ENCODE data around the gene HDLBP.

The HDLBP gene

DNA sequence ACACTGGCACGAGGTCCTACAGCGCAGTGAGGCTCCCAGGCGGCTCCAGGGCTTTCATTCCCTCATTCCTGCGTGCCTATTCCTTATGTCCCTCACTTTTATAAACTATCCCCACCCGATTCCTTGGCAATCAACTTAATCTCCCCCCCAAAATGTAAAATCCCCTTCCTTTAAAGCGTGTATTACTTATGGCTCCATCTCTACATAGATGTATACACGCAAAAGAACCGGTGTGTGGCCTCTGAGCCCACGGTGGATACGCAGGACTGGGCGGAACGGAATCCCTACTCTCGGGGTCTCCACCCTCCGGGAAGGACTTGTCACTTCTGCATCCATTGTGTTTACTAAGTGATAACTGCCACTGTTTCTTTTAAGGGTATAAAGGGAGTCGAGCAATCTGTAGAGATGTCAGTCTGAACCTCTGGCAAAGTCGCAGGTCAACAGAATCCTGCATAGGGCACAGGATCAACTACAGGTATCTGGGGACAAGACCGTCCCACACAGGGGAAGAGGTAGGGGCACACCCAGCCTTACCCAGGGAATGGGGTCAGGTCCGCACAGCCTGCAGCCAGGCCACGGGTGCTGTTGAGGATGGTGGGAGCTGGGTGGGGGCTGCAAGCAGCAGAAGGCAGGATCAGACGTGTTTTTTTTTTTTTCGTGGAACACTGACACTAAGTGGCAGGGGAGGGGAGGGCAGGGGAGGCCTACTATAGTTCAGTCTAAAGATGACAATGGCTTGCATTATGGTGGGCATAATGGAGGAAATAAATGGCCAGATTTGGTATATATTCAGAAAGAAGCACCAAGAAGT, 42.1 kb downstream of the HDLBP start:
- no peak for DNase-seq

DNA sequence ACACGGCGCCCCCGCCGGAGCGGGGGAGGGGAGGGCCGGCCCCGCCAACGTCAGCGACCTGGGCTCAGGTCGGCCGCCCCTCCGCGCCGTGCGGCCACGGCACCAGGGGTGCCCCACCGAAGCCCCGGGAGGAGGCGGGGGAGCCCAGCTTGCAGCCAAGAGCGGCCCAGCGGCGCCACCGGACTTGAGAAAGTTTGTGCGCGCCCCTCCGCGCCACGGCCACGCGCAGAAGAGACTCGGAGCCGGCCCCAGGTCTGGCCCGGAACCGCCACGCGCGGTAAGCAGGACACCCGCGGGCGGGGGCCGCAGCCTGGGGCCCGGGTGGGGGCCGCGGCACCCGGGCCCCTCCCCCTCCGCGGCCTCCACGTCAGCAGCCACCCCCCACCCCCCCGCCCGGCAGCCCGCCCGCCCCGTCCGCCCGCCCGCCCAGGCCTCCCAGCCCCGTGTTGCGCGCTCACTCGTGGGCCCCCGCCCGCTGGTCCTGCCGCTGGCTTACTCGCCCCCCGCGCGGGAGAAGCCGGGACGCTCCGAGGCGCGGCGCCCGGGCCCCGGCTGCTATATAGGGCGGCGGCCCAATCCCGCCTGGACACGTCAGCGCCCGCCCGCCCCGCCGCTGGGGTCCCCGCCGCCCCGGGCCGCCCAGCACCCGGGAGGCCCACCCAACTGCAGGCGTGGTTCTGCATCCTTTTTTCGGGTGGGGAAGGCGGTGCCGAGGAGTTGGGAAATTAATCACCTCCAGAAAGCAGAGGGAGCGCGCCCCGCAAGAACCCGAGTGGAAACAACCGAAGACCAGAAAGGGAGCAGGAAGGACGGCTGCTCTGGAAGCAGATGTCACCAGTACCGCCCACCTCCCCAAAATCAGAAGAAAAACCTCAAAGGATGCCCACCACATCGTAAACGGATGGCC, 42.9 kb downstream of the HDLBP start:
- DNase-seq: peak; percentile 14

DNA sequence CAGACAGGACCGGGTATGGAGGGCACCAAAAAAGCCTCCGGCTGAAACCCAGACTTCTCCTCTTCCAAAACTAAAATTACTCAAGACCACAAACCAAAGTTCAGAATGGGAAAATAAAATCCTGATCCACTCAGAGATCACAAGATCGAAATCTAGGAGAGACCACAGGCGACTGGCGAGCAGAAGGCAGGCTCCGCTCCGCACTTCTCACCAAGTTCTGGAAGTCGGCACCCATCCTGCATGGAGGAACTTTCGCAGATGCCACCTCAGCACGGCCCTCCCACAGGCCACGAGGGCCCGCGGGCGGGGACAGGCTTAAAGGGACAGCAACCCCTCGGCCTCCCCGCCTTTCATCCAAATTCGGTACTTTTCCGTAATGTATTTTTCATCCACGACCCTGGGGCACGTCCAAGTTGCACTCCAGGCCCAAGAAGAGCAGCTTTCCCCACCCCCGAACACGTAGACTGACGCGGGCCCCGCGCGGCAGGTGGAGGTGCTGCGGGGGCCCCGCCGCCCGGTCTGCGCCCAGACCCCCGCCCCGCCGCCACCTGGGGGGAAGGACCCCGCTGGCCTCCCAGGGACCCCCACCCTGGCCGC, 43.7 kb downstream of the HDLBP start:
- DNase-seq: peak; percentile 27

DNA sequence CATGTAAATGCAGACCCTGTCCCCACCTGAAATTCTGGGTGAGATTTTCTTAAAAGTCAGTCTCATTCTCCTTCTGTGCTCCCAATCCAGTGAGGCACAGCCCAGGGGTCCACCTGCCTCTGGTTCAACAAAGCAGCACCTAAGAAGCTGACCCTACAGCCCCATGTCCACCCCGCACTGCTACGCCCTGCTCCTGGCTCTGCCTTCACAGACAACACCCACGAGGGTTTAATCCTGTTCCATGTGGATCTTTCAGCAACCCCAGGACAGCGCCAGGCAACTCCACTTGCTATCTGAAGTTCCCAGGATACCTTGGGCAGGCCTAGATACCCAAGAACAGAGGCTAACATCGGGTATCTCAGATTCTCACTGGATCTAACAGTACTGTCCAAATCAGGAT, 44.9 kb downstream of the HDLBP start:
- no peak for DNase-seq

DNA sequence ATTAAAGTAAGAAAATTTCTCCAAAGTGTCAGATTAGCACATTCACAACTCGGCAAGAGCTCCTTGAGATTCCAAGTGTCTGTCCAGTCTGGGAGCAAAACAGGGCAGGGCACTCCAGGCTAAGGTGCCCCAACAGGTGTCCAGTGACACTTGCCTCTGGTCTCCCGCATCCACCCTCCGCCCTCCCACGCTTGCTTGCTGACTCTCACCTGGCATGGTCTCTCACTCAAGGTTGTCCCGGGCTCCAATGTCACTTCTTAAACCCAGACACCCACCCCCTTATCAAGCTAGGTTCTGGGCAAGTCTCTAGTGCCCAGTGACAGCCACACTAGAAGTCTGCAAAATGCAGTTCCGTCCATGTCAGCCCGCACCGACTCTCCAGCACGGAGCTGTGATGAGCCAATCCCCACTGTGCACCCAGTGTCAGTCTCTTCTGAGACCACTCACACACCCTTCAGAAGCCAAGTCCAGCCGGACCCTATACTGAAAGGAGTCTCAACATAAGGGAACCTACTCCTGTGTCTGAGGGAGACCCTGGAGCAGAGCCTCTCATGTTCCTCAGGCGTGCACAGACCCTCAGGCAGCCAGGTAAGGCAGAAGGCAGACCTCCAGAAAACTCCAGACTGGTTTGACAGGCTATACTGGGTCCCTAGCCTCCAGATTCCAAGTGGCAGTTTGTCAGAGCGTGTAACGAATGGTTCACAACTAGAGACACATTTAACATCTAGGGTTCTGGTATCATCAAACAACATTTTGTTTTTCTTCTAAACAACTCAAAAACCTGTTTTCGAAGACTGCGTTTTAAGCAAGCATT, 45.6 kb downstream of the HDLBP start:
- DNase-seq: no peak

DNA sequence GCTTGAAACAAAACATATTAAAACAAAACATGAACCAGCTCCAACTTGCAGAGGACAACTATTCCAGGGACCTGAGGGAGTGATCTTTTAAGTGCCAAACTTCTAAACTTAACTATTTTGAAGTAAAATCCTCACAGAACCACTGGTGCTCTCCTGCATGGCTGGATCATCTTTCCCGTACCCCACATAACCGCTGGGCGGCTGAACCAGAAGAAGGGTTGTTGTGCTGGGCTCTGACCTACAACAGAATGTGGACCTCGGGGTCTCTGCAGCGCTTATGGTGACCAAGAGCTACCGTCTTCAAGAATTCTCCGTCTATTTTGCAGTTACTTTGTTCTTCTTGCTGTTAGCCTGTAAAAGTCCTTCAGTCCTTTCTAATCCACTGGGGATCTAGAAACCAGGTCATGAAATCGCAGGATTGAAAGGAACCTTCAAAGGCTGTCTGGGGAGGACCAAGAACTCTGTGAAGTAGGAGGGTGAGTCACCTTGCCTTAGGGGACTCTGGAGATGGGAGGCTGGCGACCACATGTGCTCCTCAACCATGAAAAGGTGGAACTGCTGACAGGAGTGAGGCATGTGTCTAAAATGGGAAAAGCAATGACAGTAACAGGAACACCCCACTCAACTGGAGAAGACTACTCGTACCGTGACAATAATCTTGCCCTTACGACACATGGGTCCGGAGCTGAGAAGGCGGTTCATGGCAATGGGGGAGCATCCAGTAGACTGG, 46.6 kb downstream of the HDLBP start:
- DNase-seq: no peak

DNA sequence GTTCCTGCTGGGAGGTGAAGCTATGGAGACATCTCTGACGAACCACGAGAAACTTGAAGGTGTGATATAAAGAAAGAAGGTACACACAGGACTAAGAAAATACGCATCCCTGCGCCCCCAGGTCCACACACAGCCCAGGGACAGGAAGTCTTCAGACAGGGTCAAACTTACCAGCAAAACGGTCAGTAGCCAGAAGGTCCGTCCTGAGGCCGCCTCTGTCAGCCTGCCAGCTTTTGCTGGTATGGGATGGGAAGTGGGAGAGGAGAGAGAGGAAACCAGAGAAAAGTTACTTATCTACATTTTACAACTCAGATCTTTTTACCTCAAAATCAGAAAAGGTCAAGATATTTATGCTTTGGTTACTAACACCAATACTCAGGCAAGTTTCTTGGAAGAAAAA, 47.2 kb downstream of the HDLBP start:
- no peak for DNase-seq

DNA sequence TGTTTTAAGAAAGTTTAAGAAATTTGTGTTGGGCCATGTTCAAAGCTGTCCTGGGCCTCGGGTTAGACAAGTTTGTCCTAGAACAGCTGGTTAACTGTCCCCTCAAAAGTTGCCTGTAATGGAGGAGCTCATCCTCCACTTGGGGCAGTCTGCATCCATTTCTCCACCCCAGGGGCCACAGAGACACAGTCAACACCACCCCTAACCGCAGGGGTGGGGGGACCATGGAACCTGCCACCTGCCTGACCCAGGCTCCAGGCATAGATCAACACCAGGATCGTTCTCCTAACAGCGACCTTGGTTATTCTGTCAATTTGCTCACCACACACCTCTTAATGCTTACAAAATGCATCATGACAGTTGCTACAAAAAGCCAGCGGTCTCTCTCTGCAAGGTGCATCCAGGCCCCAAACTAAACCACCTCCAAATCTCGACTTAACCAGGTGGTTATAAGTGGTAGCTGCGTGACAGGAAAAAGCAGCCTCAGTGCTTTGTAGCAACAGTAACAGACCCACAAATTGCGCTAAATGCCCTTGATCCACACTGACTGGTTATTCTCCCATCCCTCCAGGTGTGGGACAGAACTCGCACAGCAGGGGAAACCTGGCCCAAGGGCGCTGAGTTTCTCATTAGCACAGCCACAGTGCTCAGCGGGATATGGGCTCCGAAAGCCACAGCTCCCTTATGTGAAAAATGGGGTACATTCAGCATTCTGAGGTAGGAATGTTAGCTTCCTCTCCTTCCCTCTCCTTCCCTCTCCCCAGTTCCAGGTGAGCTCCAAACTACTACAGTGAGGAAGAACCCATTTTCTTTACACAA, 48.0 kb downstream of the HDLBP start:
- no peak for DNase-seq

DNA sequence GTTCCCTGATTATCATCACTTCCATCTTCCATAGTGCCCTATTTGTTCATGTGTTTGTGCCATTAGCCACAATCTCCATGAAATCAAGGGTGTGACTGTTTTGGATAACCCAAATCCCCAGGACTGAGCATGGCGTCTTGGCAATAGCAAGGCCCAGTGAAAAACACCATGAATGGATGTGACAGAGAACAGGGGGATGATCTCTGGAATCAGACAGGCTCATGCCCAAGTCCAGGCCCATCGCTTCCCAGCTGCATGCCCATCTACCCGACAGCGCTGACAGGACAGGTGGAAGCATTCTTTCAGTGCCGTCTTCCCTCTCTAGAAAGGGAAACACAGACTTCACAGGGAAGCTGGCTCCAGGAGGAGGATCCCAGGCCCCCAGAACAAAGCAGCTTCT, 50.0 kb downstream of the HDLBP start:
- DNase-seq: no peak

DNA sequence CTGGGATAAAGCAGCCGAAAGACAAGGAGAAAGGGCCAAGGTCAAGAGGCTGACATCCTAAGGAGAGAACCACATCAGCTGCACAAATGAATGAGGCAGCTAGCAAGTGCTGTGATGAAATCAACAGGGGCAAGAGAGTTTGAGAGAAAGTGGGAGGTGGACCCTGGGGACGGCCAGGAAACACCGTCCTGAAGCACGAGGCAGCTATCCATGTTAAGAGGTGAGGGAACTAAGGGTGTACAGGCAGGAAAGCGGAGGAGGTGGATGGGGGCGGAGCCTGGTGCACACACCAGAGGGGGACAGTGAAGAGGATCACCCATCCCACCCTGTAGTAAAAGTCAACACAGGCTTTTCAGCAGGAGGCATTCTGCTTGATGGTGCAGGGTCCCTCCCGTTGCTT, 52.4 kb downstream of the HDLBP start:
- no peak for DNase-seq

DNA sequence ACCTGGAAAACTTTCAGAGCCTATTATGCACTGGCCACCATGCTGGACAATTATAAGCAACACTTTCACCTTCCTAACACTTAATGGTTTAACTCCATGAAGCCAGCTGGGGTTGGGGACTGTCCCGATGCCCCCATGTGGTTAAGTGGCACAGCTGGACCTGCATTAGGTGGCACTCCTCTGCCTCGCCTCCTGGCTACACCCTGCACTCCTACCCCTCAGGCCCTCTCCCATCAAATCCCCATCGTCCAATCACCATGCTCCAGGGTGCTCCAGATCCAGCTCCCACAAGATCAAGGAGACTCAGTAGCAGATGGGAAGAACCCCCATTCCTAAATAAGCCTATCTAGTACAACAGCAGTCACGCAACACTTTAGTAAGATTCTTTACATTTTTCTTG, 53.8 kb downstream of the HDLBP start:
- DNase-seq: no peak

DNA sequence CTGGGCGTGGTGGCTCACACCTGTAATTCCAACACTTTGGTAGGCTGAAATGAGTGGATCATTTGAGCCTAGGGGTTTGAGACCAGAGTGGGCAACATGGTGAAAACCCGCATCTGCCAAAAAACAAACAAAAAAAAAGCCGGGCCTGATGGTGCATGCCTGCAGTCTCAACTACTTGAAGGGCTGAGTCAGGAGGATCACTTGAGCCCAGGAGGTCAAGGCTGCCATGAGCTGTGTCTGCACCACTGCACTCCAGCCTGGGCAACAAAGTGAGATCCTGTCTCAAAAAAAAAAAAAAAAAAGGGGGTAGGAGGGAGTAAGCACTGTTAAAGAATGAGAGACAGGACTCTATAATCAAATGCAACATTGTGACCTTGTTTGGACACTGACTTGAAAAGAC, 54.6 kb downstream of the HDLBP start:
- no peak for DNase-seq

DNA sequence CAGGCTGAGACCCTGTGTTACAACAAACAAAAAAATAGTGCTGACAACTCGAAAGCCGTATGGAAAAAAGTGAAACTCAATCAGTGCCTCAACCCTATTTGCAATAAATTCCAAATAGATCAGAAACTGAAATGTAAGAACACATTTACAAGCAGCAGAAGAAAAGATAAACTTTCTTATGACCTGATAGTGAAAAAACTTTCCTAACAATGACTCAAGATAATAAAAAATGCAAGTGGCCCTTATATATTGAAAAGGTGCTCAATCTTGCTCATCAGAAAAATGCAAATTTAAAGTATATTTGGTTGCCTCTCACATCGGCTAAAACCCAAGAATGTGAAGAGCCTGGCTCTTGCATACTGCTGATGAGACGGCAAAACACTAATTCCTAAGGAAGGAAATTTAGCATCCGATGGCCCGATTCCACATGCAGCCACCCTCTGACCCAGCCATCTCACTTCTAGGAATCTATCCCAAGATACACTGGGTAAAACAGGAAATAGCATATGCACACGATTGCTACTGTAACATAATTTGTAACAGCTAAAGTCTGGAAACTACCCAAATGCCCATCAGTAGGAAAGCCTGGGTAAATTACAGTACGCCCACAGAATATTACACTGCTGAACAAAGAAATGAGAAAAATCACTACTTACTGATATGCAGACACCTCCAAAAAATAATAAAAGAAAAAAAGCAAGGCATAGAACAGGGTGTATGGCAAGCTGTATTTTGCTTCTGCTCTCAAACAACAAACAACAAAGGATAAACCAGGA, 56.8 kb downstream of the HDLBP start:
- DNase-seq: no peak

DNA sequence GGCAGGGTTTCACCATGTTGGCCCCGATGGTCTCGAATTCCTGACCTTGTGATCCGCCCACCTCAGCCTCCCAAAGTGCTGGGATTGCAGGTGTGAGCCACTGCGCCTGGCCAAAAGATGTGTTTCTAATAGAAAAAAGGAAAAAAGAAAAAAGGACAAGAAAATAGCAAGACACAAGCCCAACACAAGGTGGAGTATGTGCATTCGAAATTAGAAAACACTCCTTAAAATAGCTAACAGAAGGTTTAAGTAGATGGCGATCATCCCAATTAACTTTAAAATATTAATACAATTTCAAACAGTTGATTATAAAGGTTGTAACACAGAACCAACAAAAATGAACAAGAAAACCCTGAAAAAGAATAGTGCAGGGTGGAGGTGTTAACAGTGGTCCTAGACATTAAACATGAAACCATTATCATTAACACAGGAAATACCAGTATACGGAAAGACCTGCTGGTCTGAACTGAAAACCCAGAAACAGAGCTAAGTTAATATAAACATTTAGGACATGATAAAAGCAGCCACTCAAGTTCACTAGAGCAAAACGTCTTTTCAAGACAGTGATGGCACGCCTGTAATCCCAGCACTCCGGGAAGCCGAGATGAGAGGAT, 57.9 kb downstream of the HDLBP start:
- no peak for DNase-seq

DNA sequence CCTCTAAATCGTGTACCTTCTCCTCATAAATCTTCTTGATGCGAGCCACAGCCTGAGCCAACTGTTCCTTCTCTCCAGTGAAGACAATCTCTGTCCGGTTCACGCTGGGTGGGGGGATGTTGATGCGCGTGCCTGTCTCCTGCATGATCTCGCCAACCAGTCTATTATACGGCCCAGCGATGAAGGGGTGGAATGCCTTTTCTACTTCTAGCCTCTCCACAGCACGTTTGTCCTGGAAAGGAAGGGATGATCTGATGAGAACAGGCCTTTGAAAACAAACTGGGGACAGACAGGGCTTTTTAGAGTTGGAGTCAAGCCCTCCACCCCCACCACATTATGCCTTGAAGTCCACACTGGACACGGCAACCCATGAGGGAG, 59.3 kb downstream of the HDLBP start:
- no peak for DNase-seq

DNA sequence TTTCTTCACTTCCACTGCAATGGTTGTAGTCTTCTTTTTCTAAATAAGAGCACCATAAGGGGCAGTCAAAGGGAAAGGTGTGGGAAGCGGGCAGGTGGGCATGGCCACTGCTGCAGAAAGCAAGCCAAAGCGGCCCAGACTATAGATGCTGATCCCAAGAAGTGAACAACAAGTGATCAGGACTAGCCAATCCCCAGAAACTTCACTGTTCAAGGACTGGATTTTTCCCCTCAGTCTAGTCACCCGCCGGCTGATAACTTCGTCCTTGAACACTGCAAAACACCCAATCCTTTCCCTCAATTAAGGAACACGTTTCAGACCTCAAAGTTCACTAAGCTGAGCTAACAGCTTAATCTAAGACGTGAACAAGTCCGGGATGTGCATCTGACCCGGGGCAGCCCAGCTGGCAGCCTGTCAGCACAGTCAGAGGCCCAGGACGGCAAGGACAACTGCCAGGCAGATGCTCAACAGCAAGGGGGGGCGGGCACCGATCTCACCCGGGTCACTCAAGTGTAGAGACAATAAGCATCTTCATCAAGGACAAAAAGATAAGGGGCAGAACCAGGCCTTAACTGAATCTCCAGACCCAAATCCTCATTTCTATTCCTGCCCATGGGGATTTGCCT, 59.8 kb downstream of the HDLBP start:
- DNase-seq: no peak

DNA sequence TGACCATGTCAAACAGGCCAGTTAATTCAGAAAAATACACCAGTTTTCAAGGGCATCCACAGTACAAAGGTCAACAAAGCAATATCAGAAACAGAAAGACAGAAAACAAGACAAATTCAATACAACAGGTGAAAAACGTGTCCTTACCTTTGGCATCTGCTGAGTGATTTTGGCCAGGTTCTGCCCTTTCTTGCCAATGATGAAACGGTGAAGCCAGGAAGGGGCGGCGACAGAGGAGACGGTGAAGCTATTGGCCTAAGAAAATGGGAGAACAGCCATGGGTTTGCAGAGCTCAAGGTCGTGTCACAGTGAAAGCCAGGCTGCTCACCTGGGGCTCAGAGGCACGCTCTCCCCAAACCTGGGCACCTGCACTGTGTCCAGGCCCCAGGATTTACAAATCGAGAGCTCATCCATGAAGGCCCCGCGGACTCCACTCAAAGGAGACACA, 60.5 kb downstream of the HDLBP start:
- no peak for DNase-seq

DNA sequence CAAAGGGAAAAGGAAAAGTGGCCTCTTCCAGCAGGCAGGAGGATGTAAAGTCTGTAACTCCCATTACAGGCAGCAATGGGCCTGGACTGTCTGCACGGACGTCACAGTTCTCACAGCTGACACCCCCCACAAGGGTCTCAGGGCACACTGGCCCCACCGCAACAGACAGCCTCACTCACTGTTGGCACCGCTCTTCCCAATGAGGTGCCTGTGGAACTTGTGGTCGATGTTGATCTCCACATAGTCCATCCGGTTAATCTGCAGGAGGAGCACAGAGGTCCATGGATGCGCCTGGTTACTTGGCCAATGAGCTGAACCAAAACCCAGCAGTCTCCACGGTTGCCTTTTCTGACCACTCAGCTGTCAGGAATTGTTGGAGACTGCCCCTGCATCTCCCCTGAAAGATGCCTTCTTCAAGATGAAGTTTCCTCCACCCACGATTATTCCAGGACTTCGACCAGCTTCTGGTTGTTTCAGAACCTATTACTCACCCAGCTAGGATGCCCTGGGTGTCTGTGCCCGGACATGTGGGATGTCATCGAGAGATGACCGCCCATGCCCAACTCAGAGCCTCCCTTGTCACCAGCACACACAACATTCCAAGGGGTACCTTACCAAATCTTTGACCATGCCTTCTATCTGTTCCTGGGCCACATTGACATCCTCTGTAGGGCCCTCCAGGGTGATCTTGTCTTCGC, 62.5 kb downstream of the HDLBP start:
- DNase-seq: no peak

DNA sequence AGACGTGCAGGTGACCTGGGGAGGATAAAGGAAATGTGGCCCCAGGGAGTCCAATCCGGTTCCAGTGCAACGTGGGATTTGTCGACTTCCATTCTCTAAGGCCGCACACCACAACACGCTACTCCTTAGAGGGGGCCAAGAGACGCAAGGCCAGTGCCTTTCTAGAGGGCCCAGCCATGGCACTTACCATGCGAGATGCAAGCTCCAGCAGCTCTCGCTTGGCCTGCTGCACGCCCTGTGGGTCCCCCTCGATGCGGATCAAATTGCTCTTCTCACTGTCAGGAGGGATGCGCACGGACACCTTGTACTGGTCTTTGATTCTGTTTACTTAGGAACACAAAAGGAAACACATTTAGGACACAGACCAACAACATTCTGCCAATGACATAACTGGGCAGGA, 65.8 kb downstream of the HDLBP start:
- no peak for DNase-seq

Measured in NCI-H510A treated with DMSO at 0.1 percent for 48 hours (cell line).